Neuronal stem cell (in vitro differentiated cells): ENCODE results near the gene GPR132.

Source experiments
- DNase-seq: peaks from one replicate; pipeline ENCODE4 v3.0.0-alpha.2; 2013; ENCODE audit warnings: low spot score
- H2AFZ ChIP-seq: one replicate; pipeline ENCODE4 v1.6.1; 2013; ENCODE audit warnings: mild to moderate bottlenecking, low read length, inconsistent platforms
- H2AK5ac ChIP-seq: 2 replicates; pipeline ENCODE4 v1.6.1; 2013; ENCODE audit warnings: low read depth, mild to moderate bottlenecking, inconsistent platforms, low read length, moderate library complexity, mixed read lengths
- H2BK120ac ChIP-seq: 2 replicates; pipeline ENCODE4 v1.6.1; 2013; ENCODE audit warnings: low read depth, mild to moderate bottlenecking, inconsistent platforms, low read length, moderate library complexity, mixed read lengths
- H2BK12ac ChIP-seq: one replicate; pipeline ENCODE4 v1.6.1; 2013; ENCODE audit warnings: low read length, inconsistent platforms
- H2BK15ac ChIP-seq: 2 replicates; pipeline ENCODE4 v1.6.1; 2013; ENCODE audit warnings: mild to moderate bottlenecking, low read length, inconsistent platforms, mixed read lengths
- H2BK5ac ChIP-seq: one replicate; pipeline ENCODE4 v1.6.1; 2013; ENCODE audit warnings: inconsistent platforms, mild to moderate bottlenecking, low read length, moderate library complexity
- H3K14ac ChIP-seq: one replicate; pipeline ENCODE4 v1.6.1; 2013; ENCODE audit warnings: low read length, inconsistent platforms
- H3K18ac ChIP-seq: 2 replicates; pipeline ENCODE4 v1.6.1; 2013; ENCODE audit warnings: low read length, inconsistent platforms
- H3K23ac ChIP-seq: 2 replicates; pipeline ENCODE4 v1.6.1; 2013; ENCODE audit warnings: low read depth, mild to moderate bottlenecking, mixed read lengths, low read length, inconsistent platforms; ENCODE audit not compliant: poor library complexity
- H3K27ac ChIP-seq: replicated peaks from 3 replicates; pipeline ENCODE4 v1.5.1; 2013; ENCODE audit warnings: low read length, inconsistent platforms
- H3K27me3 ChIP-seq, 3 experiments: 2 replicates each; pipeline ENCODE4 v1.6.1; 2013; ENCODE audit warnings: low read length in 3 of 3, mild to moderate bottlenecking in 2 of 3, inconsistent platforms in 1 of 3, low read depth in 1 of 3, mixed read lengths in 1 of 3, moderate library complexity in 1 of 3; ENCODE audit not compliant: control insufficient read depth in 3 of 3, insufficient read depth in 3 of 3
- H3K36me3 ChIP-seq, 2 donors: replicated peaks in 1 of 2; 2 replicates each; pipeline ENCODE4 v1.6.1; 2013; ENCODE audit warnings: low read length in 2 of 2; ENCODE audit not compliant: control insufficient read depth in 2 of 2, insufficient read depth in 2 of 2
- H3K4ac ChIP-seq: 2 replicates; pipeline ENCODE4 v1.6.1; 2013; ENCODE audit warnings: inconsistent platforms, mild to moderate bottlenecking, low read length, moderate library complexity
- H3K4me1 ChIP-seq, 2 donors: 1 replicate in 1 of 2; 2 replicates in 1 of 2; pipeline ENCODE4 v1.6.1; 2013; ENCODE audit warnings: low read length in 2 of 2, low read depth in 1 of 2; ENCODE audit not compliant: control insufficient read depth in 2 of 2, insufficient read depth in 1 of 2
- H3K4me2 ChIP-seq: one replicate; pipeline ENCODE4 v1.6.1; 2013; ENCODE audit warnings: mild to moderate bottlenecking, low read length, inconsistent platforms; ENCODE audit not compliant: insufficient read depth, poor library complexity, severe bottlenecking
- H3K4me3 ChIP-seq, 2 donors: 2 replicates each; pipeline ENCODE4 v1.5.1; 2013; ENCODE audit warnings: low read length in 2 of 2, mild to moderate bottlenecking in 2 of 2, inconsistent platforms in 1 of 2, moderate library complexity in 1 of 2
- H3K79me1 ChIP-seq: one replicate; pipeline ENCODE4 v1.6.1; 2013; ENCODE audit warnings: low read depth, mild to moderate bottlenecking, inconsistent platforms, low read length, moderate library complexity
- H3K9ac ChIP-seq: one replicate; pipeline ENCODE4 v1.6.1; 2013; ENCODE audit warnings: mild to moderate bottlenecking, low read depth, low read length, inconsistent platforms; ENCODE audit not compliant: poor library complexity
- H3K9me3 ChIP-seq, 2 donors: replicated peaks in 1 of 2; 2 replicates each; pipeline versions ENCODE3 to v1.6.1; 2013; ENCODE audit warnings: low read length in 2 of 2, mild to moderate bottlenecking in 2 of 2, inconsistent platforms in 1 of 2, low read depth in 1 of 2, mixed read lengths in 1 of 2, moderate library complexity in 1 of 2; ENCODE audit not compliant: control insufficient read depth in 2 of 2, insufficient read depth in 1 of 2
- H4K8ac ChIP-seq: one replicate; pipeline ENCODE4 v1.6.1; 2013; ENCODE audit warnings: low read depth, mild to moderate bottlenecking, inconsistent platforms, low read length, moderate library complexity
- H4K91ac ChIP-seq: one replicate; pipeline ENCODE4 v1.6.1; 2013; ENCODE audit warnings: low read length, low read depth, mild to moderate bottlenecking, inconsistent platforms; ENCODE audit not compliant: poor library complexity
- WGBS, 2 donors: extraction: QIAGEN DNeasy Blood & Tissue Kit; methylation state at CpG; one replicate each; pipeline ENCODE4 v1.1.7; 2013; ENCODE audit warnings: missing lambda C conversion rate in 2 of 2, mixed read lengths in 1 of 2; ENCODE audit not compliant: insufficient read length in 2 of 2, insufficient replicate concordance in 1 of 2; ENCODE audit errors: extremely low coverage in 2 of 2; 5-methylcytosine and 5-hydroxymethylcytosine counted together

Gene GPR132

GRCh38 chr14:105088812-105089745 lies 23.8 kb upstream of the GPR132 start:
- no CpG with 5 or more reads among the region's 24 CpGs for WGBS, 2 donors
- H3K4me2 ChIP-seq: no peak overlapping the region
- no peak overlapping the region for H4K8ac ChIP-seq
- peaks cover 23% of the 10 kb centered on the region in 2 donors for H3K4me1 ChIP-seq
- no peak overlapping the region for H2BK120ac ChIP-seq
- peaks cover 0 to 59% (median 18%) of the 10 kb centered on the region in 3 experiments for H3K27me3 ChIP-seq
- no peak for DNase-seq
- no peak overlapping the region for H3K27ac ChIP-seq
- H3K23ac ChIP-seq: peak overlapping the region; percentile 99
- peak overlapping the region; percentile 94 for H2AK5ac ChIP-seq
- peak overlapping the region; percentile 22 for H4K91ac ChIP-seq
- H3K18ac ChIP-seq: peak overlapping the region; percentile 77
- peaks cover 2% of the 10 kb centered on the region in 2 donors for H3K9me3 ChIP-seq
- H3K4me3 ChIP-seq: peak overlapping the region in 1 of 2 donors; percentile 33
- H2BK12ac ChIP-seq: peak overlapping the region; percentile 91
- H3K14ac ChIP-seq: peak overlapping the region; percentile 63
- H2BK15ac ChIP-seq: peak overlapping the region; percentile 4
- H2BK5ac ChIP-seq: no peak overlapping the region
- H3K36me3 ChIP-seq: no peaks in the 10 kb centered on the region
- peaks cover 5% of the 10 kb centered on the region for H3K79me1 ChIP-seq
- no peak overlapping the region for H3K9ac ChIP-seq
- no peak overlapping the region for H3K4ac ChIP-seq
- no peak overlapping the region for H2AFZ ChIP-seq

GRCh38 chr14:105087963-105088811 lies 23.0 kb upstream of the GPR132 start:
- Histone ChIP-seq H2AFZ (peak overlapping the region; percentile 90), H3K79me1 (peaks cover 5% of the 10 kb centered on the region), H3K27me3 (peaks cover 0 to 52% (median 16%) of the 10 kb centered on the region in 3 experiments), H2BK12ac (peak overlapping the region; percentile 91), H3K18ac (peak overlapping the region; percentile 94), H3K14ac (peak overlapping the region; percentile 9), H3K36me3 (no peaks in the 10 kb centered on the region), H3K4me1 (peaks cover 21% of the 10 kb centered on the region in 2 donors), H2AK5ac (peak overlapping the region; percentile 97), H3K9me3 (peaks cover 0 to 2% of the 10 kb centered on the region in 2 donors), H4K8ac (no peak overlapping the region), H3K27ac (no peak overlapping the region), H3K4ac (no peak overlapping the region), H2BK15ac (peak overlapping the region; percentile 31), H2BK120ac (no peak overlapping the region), H3K4me2 (peak overlapping the region; percentile 80), H4K91ac (peak overlapping the region; percentile 22), H2BK5ac (no peak overlapping the region), H3K9ac (peak overlapping the region; percentile 37), H3K23ac (peak overlapping the region; percentile 3), H3K4me3 (peak overlapping the region; percentile 28 to 78)
- peak; percentile 77 for DNase-seq
- no CpG with 5 or more reads among the region's 44 CpGs for WGBS, 2 donors

GRCh38 chr14:105087308-105087962 lies 22.2 kb upstream of the GPR132 start:
- peak overlapping the region; percentile 94 for H3K18ac ChIP-seq
- no peak overlapping the region for H3K27ac ChIP-seq
- H4K91ac ChIP-seq: no peak overlapping the region
- no peak overlapping the region for H2BK120ac ChIP-seq
- H3K14ac ChIP-seq: no peak overlapping the region
- no peak overlapping the region for H2BK5ac ChIP-seq
- no peak overlapping the region for H3K9ac ChIP-seq
- peak overlapping the region; percentile 90 for H2AFZ ChIP-seq
- H3K79me1 ChIP-seq: peaks cover 5% of the 10 kb centered on the region
- peaks cover 0 to 47% (median 13%) of the 10 kb centered on the region in 3 experiments for H3K27me3 ChIP-seq
- H3K4ac ChIP-seq: peak overlapping the region; percentile 53
- peak overlapping the region; percentile 91 for H3K23ac ChIP-seq
- H3K9me3 ChIP-seq: peaks cover 0 to 2% of the 10 kb centered on the region in 2 donors
- peak overlapping the region; percentile 41 to 78 for H3K4me3 ChIP-seq
- H2AK5ac ChIP-seq: peak overlapping the region; percentile 97
- H2BK12ac ChIP-seq: no peak overlapping the region
- WGBS, 2 donors: no CpG with 5 or more reads among the region's 60 CpGs
- no peak for DNase-seq
- H3K4me2 ChIP-seq: peak overlapping the region; percentile 80
- no peaks in the 10 kb centered on the region for H3K36me3 ChIP-seq
- H2BK15ac ChIP-seq: peak overlapping the region; percentile 92
- H4K8ac ChIP-seq: no peak overlapping the region
- H3K4me1 ChIP-seq: peaks cover 16 to 18% of the 10 kb centered on the region in 2 donors
